GM19324 (cell line): ENCODE results near the gene ZBTB20.

Experiments used
- ATAC-seq: cut with Tn5 transposase; IDR thresholded peaks from one replicate; pipeline ENCODE4 v1.9.1; 2021; ENCODE audit warnings: mild to moderate bottlenecking, moderate library complexity; ENCODE audit not compliant: unreplicated experiment, low FRiP score

Gene ZBTB20

DNA sequence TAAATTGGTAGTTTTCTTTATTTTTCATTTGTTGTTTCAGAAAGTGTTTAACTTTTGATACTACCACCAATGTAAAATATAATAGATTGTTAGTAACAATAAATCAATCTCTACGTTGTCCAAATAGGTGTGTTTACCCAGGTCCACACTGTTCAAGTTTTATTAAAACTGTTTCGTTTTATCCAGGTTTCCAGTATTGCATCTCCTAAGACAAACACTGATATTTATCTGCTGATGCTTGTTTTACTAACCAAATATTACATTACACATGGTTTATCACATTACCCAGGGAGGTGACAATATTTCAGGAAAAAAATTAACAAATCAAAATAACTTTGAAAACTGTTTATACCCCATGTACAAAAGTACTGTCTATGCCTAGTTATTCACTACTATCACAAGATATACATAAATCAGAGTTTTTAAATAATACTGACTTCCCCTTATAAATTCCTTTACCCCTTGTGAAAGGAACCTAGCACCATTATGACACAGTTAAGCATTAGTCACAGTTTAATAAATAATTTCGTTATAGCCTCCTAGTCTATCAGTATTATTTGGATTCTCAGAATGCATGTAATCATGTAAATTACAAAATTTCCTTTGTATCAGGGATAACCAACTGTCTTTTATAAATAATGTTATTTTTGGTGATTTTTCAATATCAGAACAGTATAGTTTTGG, 205.3 kb downstream of the ZBTB20 start:
- no peak for ATAC-seq

DNA sequence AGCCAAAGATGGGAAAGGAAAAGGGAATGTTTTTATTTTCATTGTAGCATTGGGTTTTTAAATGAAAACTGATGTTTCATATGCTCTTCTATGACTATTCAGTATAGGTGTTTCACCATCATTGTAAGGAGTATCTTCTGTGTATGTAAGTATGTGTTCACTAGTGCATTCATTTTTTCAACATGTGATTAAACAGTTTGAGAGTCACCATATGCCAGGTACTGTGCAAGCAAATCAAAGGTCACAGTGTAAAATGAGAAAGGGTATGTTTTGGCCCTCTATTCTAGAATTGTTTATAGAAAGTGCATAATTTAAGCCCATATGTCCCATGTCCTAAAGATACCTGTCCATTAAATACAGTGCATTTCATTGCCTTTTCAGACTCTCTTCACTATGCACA, 207.2 kb downstream of the ZBTB20 start:
- no peak for ATAC-seq

DNA sequence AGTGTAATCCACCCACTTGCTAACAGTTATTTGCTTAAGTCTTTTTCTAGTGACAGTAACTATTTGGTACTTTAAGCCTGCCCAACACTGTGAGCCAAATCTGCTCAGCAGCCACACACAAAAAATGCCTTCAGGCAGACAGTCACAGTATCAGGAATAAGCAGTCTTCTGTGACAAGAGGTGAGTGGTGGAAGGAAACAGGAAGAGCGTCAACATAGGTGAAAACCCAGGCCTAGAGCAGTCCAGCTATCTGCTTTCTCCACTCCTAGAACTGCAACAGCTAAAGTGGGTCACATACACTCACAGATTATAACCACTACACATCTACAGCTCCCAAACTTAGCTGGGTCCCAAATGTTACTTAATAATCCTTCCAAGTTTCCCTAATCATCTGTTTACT, 213.7 kb downstream of the ZBTB20 start:
- no peak for ATAC-seq

DNA sequence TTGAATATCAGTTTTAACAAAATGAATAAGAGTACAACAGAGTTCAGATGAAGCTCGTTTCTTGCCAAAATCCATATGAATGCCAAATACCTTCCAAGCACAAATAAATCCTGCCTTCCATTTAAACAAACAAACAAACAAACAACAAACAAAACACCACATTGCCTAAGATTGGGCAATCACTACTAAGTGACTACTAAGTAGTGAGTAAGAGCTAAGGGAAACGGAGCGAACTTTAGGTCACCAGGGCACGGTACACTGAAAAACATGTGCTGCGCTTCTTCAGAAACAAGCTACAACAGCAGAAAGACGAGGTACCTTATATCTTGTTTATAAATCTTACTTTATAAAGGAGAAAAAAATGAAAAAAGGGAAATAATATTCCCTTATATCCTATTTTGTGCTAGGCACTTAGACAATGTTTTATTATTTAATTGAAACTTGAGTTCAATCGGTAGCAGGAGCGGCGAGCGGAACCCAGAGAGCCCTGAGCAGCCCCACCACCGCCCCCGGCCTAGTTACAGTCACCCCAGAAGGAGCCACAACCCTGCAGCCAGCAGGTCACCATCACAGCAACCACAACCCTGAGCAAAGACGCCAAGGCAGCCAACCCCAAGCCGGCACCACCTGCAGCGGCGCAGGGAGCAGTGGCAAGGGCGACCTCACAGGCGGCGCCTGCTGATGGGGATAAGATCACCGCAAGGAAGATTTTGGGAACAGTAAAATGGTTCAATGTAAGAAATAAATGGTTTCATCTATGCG, 216.9 kb downstream of the ZBTB20 start:
- ATAC-seq, result no peak

DNA sequence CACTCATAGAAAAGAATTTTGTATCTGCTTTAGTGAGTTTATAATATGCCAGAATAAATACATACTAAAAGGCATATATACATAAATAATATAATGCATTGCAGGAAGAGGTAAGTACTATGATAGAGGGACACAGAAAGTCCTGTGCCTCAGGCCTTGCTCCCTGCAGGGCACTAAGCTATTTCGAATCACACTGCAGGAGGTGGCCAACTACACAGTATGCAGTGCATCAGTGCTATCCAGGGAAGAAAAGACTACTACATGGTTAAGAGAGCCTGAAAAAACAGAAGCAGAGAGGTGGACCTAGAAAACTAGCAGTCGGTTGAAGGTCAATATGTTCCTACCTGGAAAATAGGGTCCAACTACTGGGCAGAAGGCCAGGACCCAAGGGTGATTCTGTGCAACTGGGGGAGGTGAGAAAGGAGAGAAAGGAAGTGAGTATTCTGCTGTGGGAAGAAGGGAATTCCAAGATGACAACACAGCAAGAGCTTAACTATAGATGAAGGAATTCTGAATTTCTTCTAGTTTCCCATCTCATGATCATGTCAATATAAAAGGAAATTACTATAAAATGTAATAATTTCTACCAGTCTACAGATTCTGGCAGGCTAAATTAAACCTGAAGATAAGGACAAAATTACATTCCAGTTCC, 218.0 kb downstream of the ZBTB20 start:
- ATAC-seq, result no peak

DNA sequence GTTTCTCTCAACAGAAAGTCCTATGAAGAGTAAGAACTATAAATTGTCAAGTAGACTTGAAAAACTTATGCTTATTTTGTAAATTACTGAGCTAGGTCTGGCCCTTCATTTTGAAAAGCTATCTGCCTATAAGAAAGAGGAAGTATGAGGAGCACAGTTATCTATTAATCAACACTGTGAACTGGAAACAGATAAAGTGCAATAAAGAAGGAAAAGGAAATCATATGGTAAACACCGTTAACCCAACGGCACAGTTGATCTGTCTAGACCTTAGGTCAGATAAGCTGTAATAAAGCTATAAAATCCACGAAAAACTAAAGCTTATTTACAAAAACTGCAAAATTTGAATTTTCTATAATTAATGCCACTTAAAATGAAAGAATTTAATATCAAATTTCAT, 242.5 kb downstream of the ZBTB20 start:
- no peak for ATAC-seq

DNA sequence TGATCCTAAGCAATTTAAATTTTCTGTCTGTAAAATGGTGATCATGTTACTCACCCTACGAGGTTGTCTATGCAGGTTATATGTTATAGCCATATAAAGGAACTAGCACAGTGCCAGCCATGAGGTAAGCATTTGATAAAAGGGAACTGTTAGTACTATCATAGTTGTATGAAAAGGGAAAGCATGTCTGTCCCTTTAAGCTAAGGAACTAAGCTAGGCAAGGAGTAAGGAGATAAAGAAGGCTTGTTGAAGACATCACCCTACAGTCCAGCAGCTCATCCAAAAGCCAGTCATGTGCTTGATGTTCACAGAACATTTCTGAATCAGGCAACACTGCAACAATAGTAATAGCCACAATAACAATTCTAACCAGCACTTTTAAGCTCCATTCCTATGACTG, 243.9 kb downstream of the ZBTB20 start:
- peak; percentile 31 for ATAC-seq

DNA sequence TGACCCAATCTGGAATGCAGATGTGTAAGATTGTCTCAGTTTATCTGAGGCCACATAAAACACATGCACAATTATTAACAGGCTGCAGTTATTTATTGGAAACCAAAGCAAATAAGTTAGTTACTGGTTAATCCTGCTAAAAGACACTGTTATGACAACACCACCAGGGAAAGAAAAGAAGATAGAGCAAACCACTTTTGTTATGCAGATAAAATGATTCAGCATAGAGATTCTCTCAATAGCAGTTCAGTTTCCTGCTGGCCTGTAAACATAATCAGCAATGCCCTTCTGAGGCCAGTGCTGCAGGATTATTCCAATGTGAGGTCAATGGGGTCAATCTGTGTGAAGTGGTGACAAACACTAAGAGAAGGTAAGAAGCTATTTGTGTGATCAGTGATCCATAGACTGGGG, 244.4 kb downstream of the ZBTB20 start:
- peak; percentile 35 for ATAC-seq

DNA sequence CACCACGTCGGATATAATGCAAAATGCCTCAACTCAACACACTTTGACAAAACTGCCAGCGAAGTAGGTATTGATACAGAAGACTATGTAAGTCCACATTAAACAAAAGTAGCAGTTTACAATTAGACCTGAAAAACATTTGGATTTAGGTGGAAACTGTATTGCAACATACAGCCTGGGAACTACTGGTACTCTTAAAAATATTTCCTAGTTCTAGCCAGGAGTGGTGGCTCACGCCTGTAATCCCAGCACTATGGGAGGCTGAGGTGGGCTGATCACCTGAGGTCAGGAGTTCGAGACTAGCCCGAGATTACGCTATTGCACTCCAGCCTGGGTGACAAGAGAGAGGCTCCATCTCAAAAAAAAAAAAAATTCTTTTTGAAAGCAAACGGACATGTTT, 246.2 kb downstream of the ZBTB20 start:
- no peak for ATAC-seq

DNA sequence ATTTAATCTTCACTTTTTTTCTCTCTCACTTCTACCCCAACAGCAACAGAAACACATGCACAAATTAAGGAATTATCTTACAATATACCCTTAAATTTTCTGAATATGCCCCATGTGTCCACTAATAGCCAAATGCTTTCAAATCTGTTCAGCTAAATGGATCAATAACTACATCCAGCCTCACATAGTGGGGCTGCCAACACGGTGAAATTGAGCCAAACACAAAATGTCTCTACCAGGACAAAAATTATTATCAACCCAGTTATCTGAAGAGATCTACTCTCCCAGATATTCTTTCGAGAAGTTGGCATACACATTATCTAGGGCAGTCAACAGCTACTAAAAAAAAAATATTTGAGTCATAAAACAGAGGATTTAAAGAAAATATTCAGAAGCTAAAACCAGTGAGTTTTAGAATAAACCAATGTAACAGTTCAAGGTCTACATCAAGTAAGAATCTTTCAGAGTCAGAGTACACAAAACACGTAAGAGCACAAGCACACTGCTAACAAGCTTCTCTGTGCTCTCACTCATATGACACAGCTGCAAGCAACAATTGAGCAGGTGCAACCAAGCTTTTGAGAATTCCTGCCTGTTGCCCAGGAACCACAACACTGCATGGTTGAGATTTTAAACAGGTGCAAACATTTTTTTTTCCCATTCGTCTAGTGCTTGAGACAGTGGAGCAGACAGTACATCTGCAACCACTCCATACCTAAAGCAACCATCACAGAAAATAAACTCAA, 247.7 kb downstream of the ZBTB20 start:
- ATAC-seq, result no peak

DNA sequence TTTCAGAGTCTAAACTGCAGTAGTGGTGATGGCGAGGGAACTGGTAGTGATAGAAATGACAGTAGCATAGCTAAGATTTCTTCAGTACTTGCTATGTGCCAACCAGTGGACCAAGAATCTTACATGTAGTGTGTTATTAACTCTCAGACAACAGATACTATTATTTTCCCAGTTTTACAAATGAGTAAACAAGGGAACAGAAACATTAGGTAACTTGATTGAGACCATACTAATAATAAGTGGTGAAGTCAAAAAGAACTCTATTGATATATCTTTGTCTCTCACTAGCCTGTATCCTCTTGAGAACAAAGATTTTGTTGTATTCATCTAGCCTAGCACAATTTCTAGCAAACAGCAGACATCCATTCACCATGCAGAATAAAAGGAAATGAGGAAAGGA, 250.1 kb downstream of the ZBTB20 start:
- ATAC-seq, result no peak

DNA sequence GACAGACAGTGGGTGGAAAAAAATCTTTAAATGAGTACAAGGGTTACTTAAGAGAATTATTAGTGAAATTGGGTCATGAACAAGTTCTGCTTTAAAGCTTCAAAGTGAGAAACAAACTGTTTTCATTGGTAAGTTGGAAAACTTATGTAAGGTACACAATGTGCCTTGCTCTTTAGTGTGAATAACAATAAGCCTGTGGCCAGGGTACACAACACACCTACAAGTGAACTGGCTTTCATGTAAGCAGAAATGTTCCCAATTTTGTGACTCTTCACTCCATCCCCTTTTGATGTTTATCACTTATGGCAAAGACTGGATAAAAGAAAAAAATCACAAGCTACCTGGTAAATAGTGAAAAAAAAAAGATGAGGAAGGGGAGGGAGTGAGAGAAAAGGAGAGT, 253.7 kb downstream of the ZBTB20 start:
- no peak for ATAC-seq

DNA sequence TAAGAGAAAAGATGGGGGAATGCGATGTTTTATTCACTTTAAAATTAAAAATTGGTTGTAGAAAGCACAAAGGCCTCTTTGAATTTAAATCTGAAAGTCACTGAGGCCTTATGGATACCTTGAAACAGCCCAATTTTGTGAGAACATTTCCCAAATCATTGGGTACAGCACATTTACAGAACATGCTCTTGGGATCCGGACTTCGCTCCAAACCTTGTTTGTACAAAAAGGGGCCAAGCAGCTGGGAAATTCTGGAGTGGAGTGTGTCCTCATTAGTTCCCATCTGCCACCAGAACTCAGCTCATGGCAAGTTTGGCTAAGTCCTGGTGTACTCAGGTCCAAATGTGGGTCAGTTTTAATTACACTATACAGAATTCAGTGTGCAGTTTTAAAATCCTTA, 254.2 kb downstream of the ZBTB20 start:
- ATAC-seq, result no peak

DNA sequence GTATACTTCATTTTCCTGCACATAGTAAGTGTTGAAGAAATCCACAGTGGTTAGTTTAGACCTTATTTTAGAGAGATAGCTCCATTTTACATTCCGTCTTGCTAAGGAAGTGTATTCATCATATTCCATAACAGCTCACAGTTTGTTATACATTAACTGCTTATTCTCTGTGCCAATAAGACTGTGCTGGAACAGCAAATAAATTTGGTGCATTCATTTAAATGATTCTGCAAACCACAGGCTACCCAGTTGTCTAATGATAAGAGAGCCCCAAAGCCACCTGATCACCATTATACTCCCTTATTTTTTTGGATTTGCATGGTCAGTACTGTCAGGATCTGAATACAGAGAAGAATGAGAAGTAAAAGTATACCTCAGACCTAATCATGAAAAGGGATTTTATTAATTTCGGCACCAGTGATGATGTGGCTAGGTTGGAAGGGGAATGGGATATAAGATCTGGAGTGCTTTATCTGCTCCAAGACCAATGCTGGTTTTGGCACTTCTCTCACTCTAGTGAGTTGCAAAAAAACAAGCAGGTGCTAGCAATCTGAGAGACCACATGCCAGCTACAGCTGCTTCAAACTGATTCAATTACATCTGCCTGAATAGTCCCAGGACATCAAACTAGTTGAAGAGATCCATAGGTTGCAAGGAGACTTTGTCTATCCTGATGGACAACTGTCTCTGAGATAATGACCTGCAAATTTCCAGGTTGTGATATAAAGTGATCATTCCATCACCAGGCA, 254.8 kb downstream of the ZBTB20 start:
- no peak for ATAC-seq

DNA sequence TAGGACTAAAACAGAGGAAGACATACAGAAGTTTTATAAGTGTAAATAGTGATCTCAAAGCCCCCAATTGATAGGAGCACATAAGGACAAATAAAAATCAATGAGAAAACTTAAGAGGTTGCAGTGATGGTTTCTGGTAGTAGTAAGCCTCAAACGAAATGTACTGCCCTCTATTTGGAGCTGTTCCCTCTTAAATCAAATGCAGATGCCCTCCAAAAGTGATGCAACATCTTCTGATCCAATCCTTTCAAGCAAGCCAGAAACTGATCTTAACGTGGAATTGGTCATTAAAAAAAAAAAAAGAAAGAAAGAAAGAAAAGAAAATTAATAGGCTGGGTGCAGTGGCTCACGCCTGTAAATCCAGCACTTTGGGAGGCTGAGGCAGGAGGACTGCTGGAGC, 259.3 kb downstream of the ZBTB20 start:
- no peak for ATAC-seq

DNA sequence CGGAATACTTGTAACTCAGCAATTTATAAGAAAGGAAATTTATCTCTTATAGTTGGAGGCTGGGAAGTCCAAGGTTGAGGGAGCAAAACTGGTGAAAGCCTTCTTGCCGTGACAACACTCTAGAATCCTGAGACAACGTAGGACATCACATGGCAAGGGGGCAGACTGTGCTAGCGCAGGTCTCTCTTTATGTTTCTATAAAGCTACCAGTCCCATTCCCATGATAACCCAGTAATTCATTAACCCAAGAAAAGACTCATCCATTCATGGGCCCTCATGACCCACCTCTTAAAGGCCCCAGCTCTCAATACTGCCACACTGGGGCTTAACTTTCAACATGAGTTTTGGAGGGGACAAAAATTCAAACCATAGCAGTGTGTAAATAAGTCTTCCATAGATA, 260.2 kb downstream of the ZBTB20 start:
- ATAC-seq, result no peak

DNA sequence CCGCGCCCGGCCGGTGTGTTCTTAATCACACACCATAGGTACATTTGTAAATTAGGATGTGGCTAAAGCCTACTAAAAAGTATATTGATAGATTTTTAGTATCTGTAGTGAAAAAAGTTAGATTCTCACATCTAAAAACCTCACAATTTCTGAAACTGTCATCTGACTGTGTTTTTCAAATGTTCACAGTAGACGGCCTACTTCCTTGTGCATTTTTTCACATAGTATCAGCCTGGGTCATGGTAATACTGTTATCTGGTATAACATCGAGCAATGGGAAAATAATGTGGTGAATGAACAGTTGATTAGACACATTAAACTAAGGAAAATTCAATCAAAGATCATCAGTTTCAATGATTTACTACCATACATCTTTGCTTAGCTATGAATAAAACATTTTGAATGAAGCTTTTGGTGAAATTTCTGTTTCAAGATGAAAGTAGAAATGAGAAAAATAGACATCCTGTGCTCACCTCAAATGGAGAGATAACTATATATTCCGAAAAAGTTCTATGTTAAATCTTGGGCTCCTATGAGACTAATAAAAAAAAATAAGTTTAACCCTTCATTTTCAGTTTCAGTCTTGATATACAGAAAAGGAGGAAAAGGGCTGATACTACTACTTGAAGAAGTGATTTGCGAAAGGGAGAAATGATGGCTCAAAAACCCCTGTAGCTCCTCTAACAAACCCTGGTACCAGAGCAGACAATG, 262.7 kb downstream of the ZBTB20 start:
- ATAC-seq, result peak; percentile 68

DNA sequence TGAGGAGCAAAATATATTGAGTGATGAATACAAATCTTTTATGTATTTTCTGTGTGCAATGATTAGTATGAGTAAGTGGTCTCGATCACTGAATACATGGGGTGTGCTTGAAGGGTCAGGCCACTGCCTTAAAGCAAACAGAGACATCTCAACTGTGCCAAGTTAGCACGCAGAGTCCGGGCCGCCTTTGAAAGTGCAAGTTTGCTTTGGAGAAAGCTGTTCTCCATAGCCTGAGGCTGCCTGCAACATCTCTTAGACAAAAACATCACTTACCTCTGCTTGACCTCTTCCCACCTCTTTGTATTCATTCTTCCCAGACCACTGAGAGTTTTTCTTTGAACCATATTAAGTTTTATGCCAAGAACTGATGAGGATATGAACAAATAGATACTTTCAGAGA, 267.0 kb downstream of the ZBTB20 start:
- no peak for ATAC-seq

DNA sequence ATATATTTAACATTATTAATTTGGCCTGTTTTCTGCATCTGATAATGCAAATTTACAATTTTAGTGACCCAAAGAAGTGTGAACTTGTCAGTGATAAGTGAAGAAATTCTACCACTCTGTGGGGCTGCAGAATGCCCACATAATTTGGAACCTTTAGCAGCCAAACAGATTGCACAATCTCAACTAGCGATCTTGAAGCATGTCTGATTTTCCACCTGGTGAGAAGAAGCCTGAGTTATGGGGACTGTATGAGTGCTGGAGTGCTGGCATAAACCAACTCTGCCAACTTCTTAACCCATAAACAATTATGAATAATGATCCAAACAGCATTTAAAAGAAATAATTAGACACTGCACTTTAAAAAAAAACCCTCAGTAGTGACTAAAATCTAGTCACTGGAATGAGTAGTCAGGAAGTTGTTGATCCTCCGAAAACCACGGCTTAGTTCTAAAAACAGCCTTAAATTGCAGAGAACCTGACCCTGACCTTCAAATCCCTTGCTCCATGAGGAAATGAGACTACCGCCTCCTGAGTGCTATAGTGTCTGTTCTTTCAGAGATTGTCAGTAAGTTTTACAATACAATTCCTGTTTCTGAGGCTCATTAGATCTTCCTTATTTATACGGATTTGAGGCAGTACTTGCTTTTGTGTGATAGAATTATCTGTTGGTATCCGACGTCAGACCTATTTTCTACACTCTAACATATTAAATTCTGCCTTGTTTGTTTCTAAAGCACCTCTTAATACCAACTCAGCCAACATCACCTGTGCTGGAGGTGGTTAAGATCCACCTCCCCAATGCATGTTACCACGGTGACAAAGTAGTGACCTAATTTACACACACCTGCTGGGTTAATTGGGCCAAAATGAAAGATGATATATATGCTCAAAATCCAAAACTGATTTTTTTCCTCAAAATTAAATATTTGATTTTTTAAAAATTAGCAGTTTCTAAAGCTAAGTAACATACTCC, 267.7 kb downstream of the ZBTB20 start:
- ATAC-seq, result no peak
